OCI-LY3 (cell line): ENCODE results near the gene TMEM164.

Source experiments
- H2AFZ ChIP-seq: fragments of 200-600, 300-600 bp; shearing (Covaris generic); 2 replicates; pipeline ENCODE4 v1.6.0; 2014; ENCODE audit warnings: antibody characterized with exemption, low read depth, low read length
- H3K27ac ChIP-seq: fragments of 200-600, 300-600 bp; sonication (generic); 2 replicates; pipeline ENCODE4 v1.5.1; 2014; ENCODE audit warnings: mild to moderate bottlenecking, low read length, moderate library complexity, mixed read lengths
- H3K27me3 ChIP-seq: fragments of 200-600, 300-600 bp; sonication (generic); 2 replicates; pipeline ENCODE4 v1.6.1; 2014; ENCODE audit warnings: low read depth, low read length, mixed read lengths
- H3K36me3 ChIP-seq: fragments of 200-600, 300-600 bp; sonication (generic); replicated peaks from 2 replicates; pipeline ENCODE3; 2014; ENCODE audit warnings: low read depth, low read length, mixed read lengths
- H3K4me1 ChIP-seq: fragments of 300-600, 200-600 bp; sonication (generic); 2 replicates; pipeline ENCODE4 v1.6.1; 2014; ENCODE audit warnings: low read length, mixed read lengths
- H3K4me2 ChIP-seq: fragments of 200-600, 300-600 bp; sonication (generic); 2 replicates; pipeline ENCODE4 v1.6.1; 2014; ENCODE audit warnings: low read length, mixed read lengths
- H3K4me3 ChIP-seq: fragments of 300-600, 200-600 bp; sonication (generic); 2 replicates; pipeline ENCODE4 v1.5.1; 2014; ENCODE audit warnings: antibody characterized with exemption, mild to moderate bottlenecking, low read length, moderate library complexity
- H3K79me2 ChIP-seq: fragments of 300-600, 200-600 bp; shearing (Covaris generic); 2 replicates; pipeline ENCODE4 v1.6.1; 2014; ENCODE audit warnings: mild to moderate bottlenecking, low read length, mixed read lengths
- H3K9ac ChIP-seq: fragments of 300-600, 200-600 bp; shearing (Covaris generic); 2 replicates; pipeline ENCODE4 v1.6.0; 2014; ENCODE audit warnings: mild to moderate bottlenecking, low read length, moderate library complexity
- H3K9me3 ChIP-seq: fragments of 200-600, 300-600 bp; shearing (Covaris generic); 2 replicates; pipeline ENCODE4 v1.6.1; 2014; ENCODE audit warnings: low read length, mixed read lengths; ENCODE audit not compliant: insufficient read depth
- H4K20me1 ChIP-seq: fragments of 200-600, 300-600 bp; sonication (generic); 2 replicates; pipeline ENCODE4 v1.6.1; 2016; ENCODE audit warnings: low read length, mixed read lengths; ENCODE audit not compliant: insufficient read depth
- CTCF ChIP-seq: fragments of 200-600, 300-600 bp; sonication (generic); IDR thresholded peaks from 2 replicates; pipeline ENCODE4 v1.5.1; 2014; ENCODE audit warnings: antibody characterized with exemption, low read length, low read depth
- EZH2phosphoT487 ChIP-seq: fragments of 200-600 bp; shearing (Covaris generic); IDR thresholded peaks from 2 replicates; pipeline ENCODE4 v1.6.1; 2018; ENCODE audit warnings: antibody characterized with exemption, mixed run types, low read depth

Gene TMEM164

GRCh38 chrX:110204986-110205385 lies 202.1 kb downstream of the TMEM164 start:
- no peak overlapping the region for H3K9ac ChIP-seq
- no peak overlapping the region for H3K4me2 ChIP-seq
- no peak for TF ChIP-seq CTCF
- TF ChIP-seq EZH2phosphoT487: no peak
- H2AFZ ChIP-seq: no peak overlapping the region
- H4K20me1 ChIP-seq: no peaks in the 10 kb centered on the region
- no peaks in the 10 kb centered on the region for H3K36me3 ChIP-seq
- H3K9me3 ChIP-seq: no peaks in the 10 kb centered on the region
- no peaks in the 10 kb centered on the region for H3K4me1 ChIP-seq
- H3K27ac ChIP-seq: no peak overlapping the region
- no peak overlapping the region for H3K4me3 ChIP-seq
- H3K27me3 ChIP-seq: no peaks in the 10 kb centered on the region
- no peaks in the 10 kb centered on the region for H3K79me2 ChIP-seq

GRCh38 chrX:110208092-110208491 lies 205.2 kb downstream of the TMEM164 start:
- H3K4me3 ChIP-seq: no peak overlapping the region
- no peak overlapping the region for H3K9ac ChIP-seq
- H3K4me2 ChIP-seq: no peak overlapping the region
- no peaks in the 10 kb centered on the region for H3K79me2 ChIP-seq
- no peak for TF ChIP-seq EZH2phosphoT487
- TF ChIP-seq CTCF: no peak
- H4K20me1 ChIP-seq: no peaks in the 10 kb centered on the region
- H3K27ac ChIP-seq: no peak overlapping the region
- no peaks in the 10 kb centered on the region for H3K9me3 ChIP-seq
- no peaks in the 10 kb centered on the region for H3K4me1 ChIP-seq
- H3K36me3 ChIP-seq: no peaks in the 10 kb centered on the region
- no peaks in the 10 kb centered on the region for H3K27me3 ChIP-seq
- H2AFZ ChIP-seq: no peak overlapping the region

DNA sequence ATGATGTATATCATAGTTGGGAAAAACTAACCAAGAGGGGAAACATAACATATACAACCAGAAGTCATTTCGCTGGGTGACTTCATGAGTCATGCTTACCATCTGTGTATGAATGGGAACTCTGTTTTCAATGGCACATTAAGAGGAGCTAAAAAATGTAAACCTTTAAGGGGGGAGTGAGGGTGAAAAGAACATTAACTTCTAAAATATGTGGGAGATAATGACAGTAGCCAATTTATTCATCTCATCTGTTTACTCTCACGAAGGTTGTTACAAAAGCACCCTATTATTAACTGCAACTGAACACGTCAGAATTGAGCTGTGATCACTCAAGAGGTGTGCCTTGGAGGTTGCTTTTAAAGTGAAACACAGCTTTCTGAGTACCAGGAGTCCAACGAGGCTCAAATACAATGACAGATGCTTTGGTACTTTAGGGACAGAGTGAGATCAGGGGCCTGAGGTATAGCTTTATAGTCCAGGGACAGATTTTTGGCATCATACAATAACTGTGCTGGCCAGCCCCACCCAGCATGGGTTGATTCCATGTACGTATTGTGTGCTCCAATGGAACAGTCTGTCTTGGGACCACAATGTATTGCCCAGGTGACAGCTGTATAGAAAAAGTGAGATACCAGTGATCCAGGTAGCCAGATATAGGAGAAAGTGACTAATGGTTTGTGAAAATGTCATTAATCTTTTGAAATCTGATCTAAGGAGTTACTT lies 207.7 kb downstream of the TMEM164 start:
- no peak overlapping the region for H2AFZ ChIP-seq
- H3K27ac ChIP-seq: no peak overlapping the region
- no peaks in the 10 kb centered on the region for H3K9me3 ChIP-seq
- no peak overlapping the region for H3K9ac ChIP-seq
- H3K79me2 ChIP-seq: no peaks in the 10 kb centered on the region
- H4K20me1 ChIP-seq: no peaks in the 10 kb centered on the region
- no peak overlapping the region for H3K4me3 ChIP-seq
- H3K4me2 ChIP-seq: no peak overlapping the region
- no peak for TF ChIP-seq EZH2phosphoT487
- no peak for TF ChIP-seq CTCF
- no peaks in the 10 kb centered on the region for H3K36me3 ChIP-seq
- no peaks in the 10 kb centered on the region for H3K4me1 ChIP-seq
- H3K27me3 ChIP-seq: no peaks in the 10 kb centered on the region

GRCh38 chrX:110211340-110211739 lies 208.4 kb downstream of the TMEM164 start:
- H3K79me2 ChIP-seq: no peaks in the 10 kb centered on the region
- no peaks in the 10 kb centered on the region for H3K36me3 ChIP-seq
- no peak overlapping the region for H3K4me3 ChIP-seq
- H3K9me3 ChIP-seq: no peaks in the 10 kb centered on the region
- no peak overlapping the region for H2AFZ ChIP-seq
- H3K4me2 ChIP-seq: no peak overlapping the region
- no peaks in the 10 kb centered on the region for H3K4me1 ChIP-seq
- no peak overlapping the region for H3K27ac ChIP-seq
- TF ChIP-seq CTCF: no peak
- no peak for TF ChIP-seq EZH2phosphoT487
- no peaks in the 10 kb centered on the region for H3K27me3 ChIP-seq
- no peak overlapping the region for H3K9ac ChIP-seq
- H4K20me1 ChIP-seq: no peaks in the 10 kb centered on the region
